CD14-positive monocyte (primary cell): ENCODE data around the gene RPUSD3. TPM values are rescaled to one million over a fixed set of nuclear protein-coding genes. Genes with fewer than 3 reads are reported as not detected.
"Not testable (repeated sequence)": the region's sequence is repeated elsewhere in the genome, so short reads cannot be mapped to it uniquely, and the experiment has no call there.

ENCODE experiments used
- DNase-seq, 3 donors: peaks; one replicate each; pipeline ENCODE4 v3.0.0-alpha.2; 2011 to 2022
- H2AFZ ChIP-seq: 2 replicates; pipeline ENCODE4 v1.6.0; 2012; ENCODE audit warnings: mild to moderate bottlenecking, low read depth, low read length, inconsistent platforms; ENCODE audit not compliant: insufficient read depth, poor library complexity, severe bottlenecking
- H3K27ac ChIP-seq, 2 donors: 1 replicate in 1 of 2; 2 replicates in 1 of 2; pipeline ENCODE4 v1.5.1; 2012 to 2013; ENCODE audit warnings: low read length in 2 of 2, control low read depth in 1 of 2, inconsistent platforms in 1 of 2, low read depth in 1 of 2, mild to moderate bottlenecking in 1 of 2
- H3K27me3 ChIP-seq, 2 donors: one replicate each; pipeline versions ENCODE4 v1.6.0 to v1.6.1; 2011 to 2013; ENCODE audit warnings: low read length in 2 of 2; ENCODE audit not compliant: control insufficient read depth in 2 of 2, insufficient read depth in 2 of 2
- H3K36me3 ChIP-seq, 2 donors: replicated peaks in 1 of 2; 1 replicate in 1 of 2; 2 replicates in 1 of 2; pipeline versions ENCODE4 v1.5.1 to v1.6.1; 2012 to 2013; ENCODE audit warnings: low read length in 2 of 2, control low read depth in 1 of 2, inconsistent platforms in 1 of 2, mild to moderate bottlenecking in 1 of 2; ENCODE audit not compliant: insufficient read depth in 2 of 2, control insufficient read depth in 1 of 2
- H3K4me1 ChIP-seq, 2 donors: 1 replicate in 1 of 2; 2 replicates in 1 of 2; pipeline versions ENCODE4 v1.5.1 to v1.6.1; 2012 to 2013; ENCODE audit warnings: low read length in 2 of 2, control low read depth in 1 of 2, inconsistent platforms in 1 of 2, mild to moderate bottlenecking in 1 of 2, moderate library complexity in 1 of 2; ENCODE audit not compliant: insufficient read depth in 2 of 2, control insufficient read depth in 1 of 2
- H3K4me2 ChIP-seq: replicated peaks from 2 replicates; pipeline ENCODE3; 2012; ENCODE audit warnings: low read length, moderate library complexity, mild to moderate bottlenecking; ENCODE audit not compliant: poor library complexity, severe bottlenecking; ENCODE audit errors: extremely low read depth
- H3K4me3 ChIP-seq, 3 experiments: fragments of 200-600 bp in 1 of 3; sonication (generic) in 1 of 3; replicated peaks in 1 of 3; 1 replicate in 2 of 3; 2 replicates in 1 of 3; pipeline ENCODE4 v1.5.1; 2011 to 2013; ENCODE audit warnings: low read length in 3 of 3, mild to moderate bottlenecking in 3 of 3, control low read depth in 2 of 3, low read depth in 2 of 3, inconsistent platforms in 1 of 3, moderate library complexity in 1 of 3
- H3K79me2 ChIP-seq: 2 replicates; pipeline ENCODE4 v1.6.0; 2012; ENCODE audit warnings: mild to moderate bottlenecking, control low read depth, inconsistent platforms, low read length, moderate library complexity; ENCODE audit not compliant: insufficient read depth
- H3K9ac ChIP-seq: 2 replicates; pipeline ENCODE4 v1.6.0; 2017; ENCODE audit warnings: low read length, mild to moderate bottlenecking; ENCODE audit not compliant: insufficient read depth, poor library complexity, severe bottlenecking
- H3K9me3 ChIP-seq, 2 donors: replicated peaks in 1 of 2; 1 replicate in 1 of 2; 2 replicates in 1 of 2; pipeline versions ENCODE4 v1.5.1 to v1.6.1; 2012 to 2013; ENCODE audit warnings: low read length in 2 of 2, control low read depth in 1 of 2; ENCODE audit not compliant: control insufficient read depth in 1 of 2, insufficient read depth in 1 of 2
- H4K20me1 ChIP-seq: 2 replicates; pipeline ENCODE4 v1.6.0; 2012; ENCODE audit warnings: mild to moderate bottlenecking, low read length, control low read depth, moderate library complexity; ENCODE audit not compliant: insufficient read depth
- H3K27ac Mint-ChIP-seq, 7 donors: one replicate each; pipeline ENCODE4 v1.8.0; 2020; ENCODE audit warnings: mild to moderate bottlenecking in 7 of 7, mixed read lengths in 7 of 7, moderate library complexity in 6 of 7, inconsistent platforms in 2 of 7
- H3K27me3 Mint-ChIP-seq, 3 donors: one replicate each; pipeline ENCODE4 v1.8.0; 2021 to 2022; ENCODE audit warnings: low read depth in 3 of 3, mild to moderate bottlenecking in 3 of 3, mixed read lengths in 3 of 3, moderate library complexity in 3 of 3, inconsistent platforms in 1 of 3
- H3K36me3 Mint-ChIP-seq, 2 donors: one replicate each; pipeline ENCODE4 v1.8.0; 2020; ENCODE audit warnings: mixed read lengths in 2 of 2, inconsistent platforms in 1 of 2, mild to moderate bottlenecking in 1 of 2
- H3K4me1 Mint-ChIP-seq: one replicate; pipeline ENCODE4 v1.8.0; 2020; ENCODE audit warnings: mild to moderate bottlenecking, mixed read lengths
- H3K4me3 Mint-ChIP-seq, 2 donors: one replicate each; pipeline ENCODE4 v1.8.0; 2020; ENCODE audit warnings: mild to moderate bottlenecking in 2 of 2, mixed read lengths in 2 of 2, moderate library complexity in 1 of 2
- H3K9me3 Mint-ChIP-seq, 7 donors: one replicate each; pipeline ENCODE4 v1.8.0; 2020 to 2022; ENCODE audit warnings: mixed read lengths in 7 of 7, mild to moderate bottlenecking in 6 of 7, moderate library complexity in 6 of 7, inconsistent platforms in 2 of 7
- WGBS: methylation state at CpG from one replicate; pipeline ENCODE4 v1.1.5; 2013; ENCODE audit warnings: missing lambda C conversion rate; ENCODE audit not compliant: insufficient coverage; 5-methylcytosine and 5-hydroxymethylcytosine counted together
- intact Hi-C, 2 donors: fragments of 100-400 bp; cut with micrococcal nuclease; formaldehyde crosslinking; loops; one replicate each; pipeline versions ENCODE4 v1.15.0 to v1.15.1; 2023
- polyA plus RNA-seq, 3 donors: library from polyadenylated mRNA; depleted of rRNA in 1 of 3; unstranded in 2 of 3; stranded (reverse) in 1 of 3; fragments of 300-500 nt in 2 of 3; fragments of >200 nt in 1 of 3; fragmentation: Illumina TruSeq in 2 of 3; gene quantifications; 1 replicate in 2 of 3; 2 replicates in 1 of 3; pipeline ENCODE4 v1.2.3, GENCODE V29; 2012 to 2021
- TF ChIP-seq, protein P1 (sequence below): fragments of 200-600 bp; IDR thresholded peaks from one replicate; pipeline ENCODE4 v1.8.0; 2022; ENCODE audit warnings: antibody characterized with exemption, mild to moderate bottlenecking

RPUSD3 gene
- polyA plus RNA-seq, 3 donors: 42.6 to 51.5 (median 43.4) TPM

DNA sequence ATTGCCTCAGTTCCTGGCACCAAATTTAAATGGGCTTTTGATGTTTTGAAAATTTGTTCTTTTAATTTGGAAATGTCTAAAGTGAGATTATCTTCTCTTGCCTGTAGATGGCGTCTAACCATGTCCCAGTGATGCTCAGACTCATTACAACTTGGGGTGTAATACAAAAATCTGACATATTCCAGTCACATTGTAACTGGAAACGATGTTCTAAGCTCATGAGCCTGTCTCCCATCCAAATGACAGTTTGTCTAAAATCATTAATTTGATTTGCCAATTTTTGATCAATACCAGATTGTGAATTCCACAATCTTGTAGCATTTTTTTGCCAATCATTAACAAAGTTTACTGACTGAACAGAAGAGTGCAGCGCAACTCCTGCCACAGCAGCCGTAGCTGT lies 5.1 kb upstream of the RPUSD3 start:
- H3K36me3 Mint-ChIP-seq, H3K27ac ChIP-seq, H3K27me3 Mint-ChIP-seq, H4K20me1 ChIP-seq, H3K4me3 ChIP-seq, H3K9me3 ChIP-seq, H3K27ac Mint-ChIP-seq, H3K4me2 ChIP-seq, H3K4me3 Mint-ChIP-seq, H3K9me3 Mint-ChIP-seq, H3K79me2 ChIP-seq, H3K9ac ChIP-seq, H2AFZ ChIP-seq, H3K36me3 ChIP-seq, H3K27me3 ChIP-seq: not testable (repeated sequence)
- intact Hi-C loops: loop anchor here in 1 of 2 donors (10.0 kb wide), 1 partner anchor 54 kb away; the partner anchor contains the start of genes ARPC4 and TADA3
- DNase-seq: peak in 1 of 3 donors; percentile 16
- H3K4me1 ChIP-seq: peaks cover 13 to 15% of the 10 kb centered on the region in 2 donors
- TF ChIP-seq, protein P1, sequence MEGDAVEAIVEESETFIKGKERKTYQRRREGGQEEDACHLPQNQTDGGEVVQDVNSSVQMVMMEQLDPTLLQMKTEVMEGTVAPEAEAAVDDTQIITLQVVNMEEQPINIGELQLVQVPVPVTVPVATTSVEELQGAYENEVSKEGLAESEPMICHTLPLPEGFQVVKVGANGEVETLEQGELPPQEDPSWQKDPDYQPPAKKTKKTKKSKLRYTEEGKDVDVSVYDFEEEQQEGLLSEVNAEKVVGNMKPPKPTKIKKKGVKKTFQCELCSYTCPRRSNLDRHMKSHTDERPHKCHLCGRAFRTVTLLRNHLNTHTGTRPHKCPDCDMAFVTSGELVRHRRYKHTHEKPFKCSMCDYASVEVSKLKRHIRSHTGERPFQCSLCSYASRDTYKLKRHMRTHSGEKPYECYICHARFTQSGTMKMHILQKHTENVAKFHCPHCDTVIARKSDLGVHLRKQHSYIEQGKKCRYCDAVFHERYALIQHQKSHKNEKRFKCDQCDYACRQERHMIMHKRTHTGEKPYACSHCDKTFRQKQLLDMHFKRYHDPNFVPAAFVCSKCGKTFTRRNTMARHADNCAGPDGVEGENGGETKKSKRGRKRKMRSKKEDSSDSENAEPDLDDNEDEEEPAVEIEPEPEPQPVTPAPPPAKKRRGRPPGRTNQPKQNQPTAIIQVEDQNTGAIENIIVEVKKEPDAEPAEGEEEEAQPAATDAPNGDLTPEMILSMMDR: peak; percentile 77
- H3K4me1 Mint-ChIP-seq: peaks cover 13% of the 10 kb centered on the region
- no CpG with 5 or more reads among the region's 4 CpGs for WGBS

DNA sequence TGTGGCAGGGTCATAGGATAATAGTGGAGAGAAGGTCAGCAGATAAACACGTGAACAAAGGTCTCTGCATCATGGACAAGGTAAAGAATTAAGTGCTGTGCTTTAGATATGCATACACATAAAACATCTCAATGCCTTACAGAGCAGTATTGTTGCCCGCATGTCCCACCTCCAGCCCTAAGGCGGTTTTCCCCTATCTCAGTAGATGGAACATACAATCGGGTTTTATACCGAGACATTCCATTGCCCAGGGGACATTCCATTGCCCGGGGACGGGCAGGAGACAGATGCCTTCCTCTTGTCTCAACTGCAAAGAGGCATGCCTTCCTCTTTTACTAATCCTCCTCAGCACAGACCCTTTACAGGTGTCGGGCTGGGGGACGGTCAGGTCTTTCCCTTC lies 4.1 kb upstream of the RPUSD3 start:
- H3K27me3 Mint-ChIP-seq, H3K36me3 Mint-ChIP-seq, H2AFZ ChIP-seq, H3K9me3 Mint-ChIP-seq, H3K4me2 ChIP-seq, H4K20me1 ChIP-seq, H3K27ac ChIP-seq, DNase-seq, H3K36me3 ChIP-seq, H3K9ac ChIP-seq, H3K4me3 ChIP-seq, H3K79me2 ChIP-seq, H3K27ac Mint-ChIP-seq, H3K4me3 Mint-ChIP-seq, H3K27me3 ChIP-seq, H3K9me3 ChIP-seq: not testable (repeated sequence)
- intact Hi-C loops: loop anchor here in 1 of 2 donors (10.0 kb wide), 1 partner anchor 53 kb away; the partner anchor contains the start of genes ARPC4 and TADA3
- peaks cover 20% of the 10 kb centered on the region for H3K4me1 Mint-ChIP-seq
- WGBS: no CpG with 5 or more reads among the region's 9 CpGs
- peaks cover 18 to 20% of the 10 kb centered on the region in 2 donors for H3K4me1 ChIP-seq
